Body of pancreas (tissue), 4 donors: ENCODE measurements around the gene ALDH1L2.

Experiments
- POLR2A ChIP-seq, 3 donors: fragments of 450-650 bp; IDR thresholded peaks; one replicate each; pipeline ENCODE4 v1.6.1; 2016; ENCODE audit warnings: antibody characterized with exemption in 3 of 3, mild to moderate bottlenecking in 2 of 3
- TF ChIP-seq, protein P1 (sequence below), 7 experiments: fragments of 450-650 bp in 4 of 7; fragments of 200-600 bp in 3 of 7; sonication (generic) in 3 of 7; IDR thresholded peaks; one replicate each; pipeline ENCODE4 v1.5.1; 2016 to 2019; ENCODE audit warnings: antibody characterized with exemption in 7 of 7

DNA sequence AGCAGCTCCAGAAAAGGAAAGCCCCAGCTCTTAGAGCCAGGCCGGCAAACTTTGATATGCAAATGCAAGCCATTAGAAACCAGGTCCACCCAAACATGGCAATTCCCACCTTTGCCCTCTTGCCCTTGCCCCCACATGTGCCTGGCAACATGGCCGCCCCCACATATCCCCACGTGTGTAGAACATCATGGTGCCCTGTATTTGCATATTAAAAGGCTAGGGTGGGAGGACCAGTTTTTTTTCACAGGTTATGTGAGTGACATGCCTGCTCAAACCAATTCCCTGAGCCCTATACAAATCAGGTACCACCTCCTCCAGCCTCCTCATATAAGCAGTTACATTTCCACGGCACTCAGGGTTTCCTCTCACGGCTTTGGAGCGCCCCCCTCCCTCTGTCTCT lies 6.1 kb upstream of the ALDH1L2 start:
- TF ChIP-seq, protein P1, sequence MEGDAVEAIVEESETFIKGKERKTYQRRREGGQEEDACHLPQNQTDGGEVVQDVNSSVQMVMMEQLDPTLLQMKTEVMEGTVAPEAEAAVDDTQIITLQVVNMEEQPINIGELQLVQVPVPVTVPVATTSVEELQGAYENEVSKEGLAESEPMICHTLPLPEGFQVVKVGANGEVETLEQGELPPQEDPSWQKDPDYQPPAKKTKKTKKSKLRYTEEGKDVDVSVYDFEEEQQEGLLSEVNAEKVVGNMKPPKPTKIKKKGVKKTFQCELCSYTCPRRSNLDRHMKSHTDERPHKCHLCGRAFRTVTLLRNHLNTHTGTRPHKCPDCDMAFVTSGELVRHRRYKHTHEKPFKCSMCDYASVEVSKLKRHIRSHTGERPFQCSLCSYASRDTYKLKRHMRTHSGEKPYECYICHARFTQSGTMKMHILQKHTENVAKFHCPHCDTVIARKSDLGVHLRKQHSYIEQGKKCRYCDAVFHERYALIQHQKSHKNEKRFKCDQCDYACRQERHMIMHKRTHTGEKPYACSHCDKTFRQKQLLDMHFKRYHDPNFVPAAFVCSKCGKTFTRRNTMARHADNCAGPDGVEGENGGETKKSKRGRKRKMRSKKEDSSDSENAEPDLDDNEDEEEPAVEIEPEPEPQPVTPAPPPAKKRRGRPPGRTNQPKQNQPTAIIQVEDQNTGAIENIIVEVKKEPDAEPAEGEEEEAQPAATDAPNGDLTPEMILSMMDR (IDR thresholded peaks at IDR 0.05), result no peak
- no peak for TF ChIP-seq POLR2A (IDR thresholded peaks at IDR 0.05)
